ENCODE measurements around the gene S100P.

DNA sequence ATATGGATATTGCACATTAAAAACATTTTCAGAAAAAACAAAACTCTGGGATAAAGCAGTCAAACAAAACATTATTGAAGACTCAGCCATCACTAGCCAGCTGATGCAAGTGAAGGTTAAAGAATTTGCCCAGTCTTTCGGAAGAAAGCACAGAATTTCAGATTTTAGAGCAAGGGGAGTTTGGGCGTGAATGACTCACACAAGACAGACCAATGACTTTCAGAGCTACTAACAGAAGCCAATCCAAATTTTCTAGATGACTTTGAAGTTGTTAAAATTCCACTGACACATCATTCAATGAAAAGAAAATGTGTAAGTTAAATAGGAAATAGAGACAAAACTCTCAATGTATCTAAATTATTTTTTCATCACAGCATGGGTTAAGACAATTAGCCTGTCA, 12.0 kb downstream of the S100P start:
- no peak for TF ChIP-seq ZNF274 (IDR thresholded peaks at IDR 0.05; ENCODE audit: low read depth, low read length)
- no peak for TF ChIP-seq SUZ12 (IDR thresholded peaks at IDR 0.05; ENCODE audit: extremely low read depth, insufficient read depth, insufficient read length)
- no peak for TF ChIP-seq YY1 (IDR thresholded peaks at IDR 0.05; ENCODE audit: insufficient read depth, insufficient read length)

Data from NT2/D1 (cell line).